C4-2B (cell line): ENCODE results near the gene AP1G2.

ENCODE experiments used
- ZFX ChIP-seq: fragments of 450-650 bp; IDR thresholded peaks from 2 replicates; pipeline ENCODE4 v1.6.1; 2017
- TF ChIP-seq, protein P1 (sequence below): fragments of 450-650 bp; conservative IDR thresholded peaks from 2 replicates; pipeline ENCODE4 v1.5.1; 2017; ENCODE audit warnings: mild to moderate bottlenecking

DNA sequence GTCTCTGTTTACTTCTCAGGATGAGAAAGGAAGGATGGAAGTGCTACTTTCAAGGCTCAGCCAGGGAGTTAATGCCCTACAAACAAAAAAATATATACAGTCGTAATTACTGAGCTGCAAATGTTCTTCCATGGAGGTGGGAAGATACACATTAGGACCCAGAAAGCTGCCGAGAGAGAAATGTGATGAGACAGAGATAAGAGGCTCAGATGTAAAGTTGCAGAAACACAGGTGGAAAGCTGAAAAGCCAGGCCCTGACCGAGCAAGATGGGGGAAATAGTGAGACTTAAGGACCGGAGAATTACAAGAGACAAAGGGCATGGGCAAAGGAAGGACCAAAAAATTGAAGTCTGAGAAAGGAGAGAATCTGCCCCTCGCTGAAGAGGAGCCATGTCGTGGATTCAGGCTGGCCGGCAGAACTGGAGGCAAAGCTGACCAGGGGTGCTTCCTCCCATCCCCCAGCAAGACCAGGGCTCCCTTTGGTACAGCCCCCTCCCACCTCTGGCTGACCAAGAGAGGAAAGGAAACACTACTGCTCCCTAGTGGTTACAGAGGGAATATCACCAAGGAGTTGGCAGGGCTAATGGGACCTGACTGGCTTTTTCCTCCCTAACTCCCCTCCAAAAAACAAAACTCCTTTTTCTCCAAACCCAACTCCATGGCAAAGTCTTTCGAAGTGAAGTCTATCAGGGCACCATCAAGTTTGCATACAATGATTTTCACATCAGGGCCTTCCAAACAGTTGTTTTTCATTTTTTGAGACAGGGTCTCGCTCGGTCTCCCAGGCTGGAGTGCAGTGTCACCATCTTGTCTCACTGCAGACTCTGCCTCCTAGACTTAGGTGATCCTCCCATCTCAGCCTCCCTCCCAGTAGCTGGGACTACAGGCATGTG, 28.1 kb downstream of the AP1G2 start:
- TF ChIP-seq, protein P1, sequence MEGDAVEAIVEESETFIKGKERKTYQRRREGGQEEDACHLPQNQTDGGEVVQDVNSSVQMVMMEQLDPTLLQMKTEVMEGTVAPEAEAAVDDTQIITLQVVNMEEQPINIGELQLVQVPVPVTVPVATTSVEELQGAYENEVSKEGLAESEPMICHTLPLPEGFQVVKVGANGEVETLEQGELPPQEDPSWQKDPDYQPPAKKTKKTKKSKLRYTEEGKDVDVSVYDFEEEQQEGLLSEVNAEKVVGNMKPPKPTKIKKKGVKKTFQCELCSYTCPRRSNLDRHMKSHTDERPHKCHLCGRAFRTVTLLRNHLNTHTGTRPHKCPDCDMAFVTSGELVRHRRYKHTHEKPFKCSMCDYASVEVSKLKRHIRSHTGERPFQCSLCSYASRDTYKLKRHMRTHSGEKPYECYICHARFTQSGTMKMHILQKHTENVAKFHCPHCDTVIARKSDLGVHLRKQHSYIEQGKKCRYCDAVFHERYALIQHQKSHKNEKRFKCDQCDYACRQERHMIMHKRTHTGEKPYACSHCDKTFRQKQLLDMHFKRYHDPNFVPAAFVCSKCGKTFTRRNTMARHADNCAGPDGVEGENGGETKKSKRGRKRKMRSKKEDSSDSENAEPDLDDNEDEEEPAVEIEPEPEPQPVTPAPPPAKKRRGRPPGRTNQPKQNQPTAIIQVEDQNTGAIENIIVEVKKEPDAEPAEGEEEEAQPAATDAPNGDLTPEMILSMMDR: peak; percentile 80
- no peak for TF ChIP-seq ZFX
